Endothelial cell of umbilical vein (primary cell): Measurements from ENCODE around the gene TTN. TPM values are rescaled to one million over a fixed set of nuclear protein-coding genes. Genes with fewer than 3 reads are reported as not detected.

Source experiments
- BruUV-seq: library from RNA; stranded (reverse); fragments of 400-500 nt; replicated peaks from 2 replicates; lab custom pipeline; 2021; lab: Mats Ljungman, UMichigan
- CTCF ChIA-PET: fragments of 300-600, 350-600 bp; sonication (Branson Sonifier 250); formaldehyde crosslinking; loops from one replicate; lab custom pipeline; 2021; ENCODE audit warnings: antibody characterized with exemption, inconsistent platforms; lab: Charles Lee
- POLR2A ChIA-PET: fragments of 300-600, 350-600 bp; sonication (Branson Sonifier 250); formaldehyde crosslinking; loops from one replicate; lab custom pipeline; 2021; ENCODE audit warnings: antibody characterized with exemption, inconsistent platforms; lab: Charles Lee
- DNase-seq: peaks from one replicate; pipeline ENCODE4 v3.0.0-alpha.2; 2011; ENCODE audit warnings: low read depth, low spot score
- FAIRE-seq: peaks from 2 replicates; lab custom pipeline; 2011; peaks lifted over from hg19 to GRCh38; lab: Jason Lieb, UNC
- H2AFZ ChIP-seq: 2 replicates; pipeline ENCODE4 v1.6.0; 2012; ENCODE audit warnings: low read depth, low read length, control low read depth, inconsistent platforms
- H3K27ac ChIP-seq: 2 replicates; pipeline ENCODE4 v1.5.1; 2011; ENCODE audit warnings: low read depth, mild to moderate bottlenecking, control low read depth, low read length, moderate library complexity; ENCODE audit not compliant: insufficient read depth
- H3K27me3 ChIP-seq, 2 experiments: 2 replicates each; pipeline versions ENCODE4 v1.6.0 to v1.6.1; 2011; ENCODE audit warnings: low read length in 2 of 2, mixed read lengths in 1 of 2; ENCODE audit not compliant: control insufficient read depth in 2 of 2, insufficient read depth in 2 of 2
- H3K36me3 ChIP-seq, 2 experiments: 2 replicates in 1 of 2; 3 replicates in 1 of 2; pipeline ENCODE4 v1.5.1; 2011; ENCODE audit warnings: low read length in 2 of 2, mild to moderate bottlenecking in 1 of 2, moderate library complexity in 1 of 2; ENCODE audit not compliant: control insufficient read depth in 2 of 2, insufficient read depth in 2 of 2; ENCODE audit errors: extremely low read depth in 1 of 2
- H3K4me1 ChIP-seq: 3 replicates; pipeline ENCODE4 v1.5.1; 2011; ENCODE audit warnings: mild to moderate bottlenecking, low read length; ENCODE audit not compliant: control insufficient read depth, insufficient read depth; ENCODE audit errors: extremely low read depth
- H3K4me2 ChIP-seq: 2 replicates; pipeline ENCODE4 v1.6.1; 2011; ENCODE audit warnings: low read length, control low read depth, mixed read lengths; ENCODE audit not compliant: insufficient read depth
- H3K4me3 ChIP-seq, 3 experiments: fragments of 200-600 bp in 1 of 3; sonication (generic), shearing (Covaris generic) in 1 of 3; replicated peaks in 1 of 3; 2 replicates each; pipeline ENCODE4 v1.5.1; 2011 to 2016; ENCODE audit warnings: control low read depth in 3 of 3, low read length in 3 of 3, mild to moderate bottlenecking in 2 of 3, inconsistent platforms in 1 of 3, low read depth in 1 of 3, moderate library complexity in 1 of 3; ENCODE audit not compliant: insufficient read depth in 1 of 3
- H3K79me2 ChIP-seq: 2 replicates; pipeline ENCODE4 v1.6.0; 2012; ENCODE audit warnings: low read length, inconsistent platforms; ENCODE audit not compliant: control insufficient read depth, insufficient read depth
- H3K9ac ChIP-seq: replicated peaks from 2 replicates; pipeline ENCODE3; 2011; ENCODE audit warnings: low read length, control low read depth; ENCODE audit not compliant: insufficient read depth; ENCODE audit errors: extremely low read depth
- H3K9me1 ChIP-seq: replicated peaks from 3 replicates; pipeline ENCODE4 v1.6.0; 2011; ENCODE audit warnings: mild to moderate bottlenecking, low read length; ENCODE audit not compliant: control insufficient read depth, insufficient read depth; ENCODE audit errors: extremely low read depth
- H3K9me3 ChIP-seq: replicated peaks from 2 replicates; pipeline ENCODE4 v1.5.1; 2012; ENCODE audit warnings: low read length, inconsistent platforms; ENCODE audit not compliant: control insufficient read depth, insufficient read depth
- H4K20me1 ChIP-seq: replicated peaks from 2 replicates; pipeline ENCODE3; 2011; ENCODE audit warnings: mild to moderate bottlenecking, low read length; ENCODE audit not compliant: control insufficient read depth, insufficient read depth; ENCODE audit errors: extremely low read depth
- EZH2 ChIP-seq: IDR thresholded peaks from 2 replicates; pipeline ENCODE4 v1.6.1; 2012; ENCODE audit warnings: borderline replicate concordance, low read depth, mild to moderate bottlenecking, moderate library complexity, low read length, inconsistent platforms; ENCODE audit not compliant: severe bottlenecking
- FOS ChIP-seq: IDR thresholded peaks from 2 replicates; pipeline ENCODE4 v1.6.1; 2011; ENCODE audit warnings: mild to moderate bottlenecking, low read length, moderate library complexity, borderline replicate concordance; ENCODE audit not compliant: insufficient read depth
- GATA2 ChIP-seq: IDR thresholded peaks from 2 replicates; pipeline ENCODE4 v1.7.0; 2011; ENCODE audit warnings: low read depth, mild to moderate bottlenecking, moderate library complexity, mixed read lengths, low read length; ENCODE audit not compliant: insufficient read length, insufficient read depth
- JUN ChIP-seq: IDR thresholded peaks from 2 replicates; pipeline ENCODE4 v1.6.1; 2011; ENCODE audit warnings: borderline replicate concordance, low read depth; ENCODE audit not compliant: insufficient read length, insufficient read depth
- MAX ChIP-seq: IDR thresholded peaks from 2 replicates; pipeline ENCODE4 v1.6.1; 2011; ENCODE audit not compliant: insufficient read depth, insufficient read length
- POLR2A ChIP-seq: IDR thresholded peaks from 2 replicates; pipeline ENCODE4 v1.6.1; 2012; ENCODE audit warnings: low read depth, mild to moderate bottlenecking, control low read depth, low read length
- dilution Hi-C: fragments of 300-500 bp; cut with MboI; formaldehyde crosslinking; loops from one replicate; pipeline ENCODE4 v1.15.0; 2019; ENCODE audit warnings: low sequenced_read_pairs; ENCODE audit not compliant: extremely low pct_ligation_motif_present
- intact Hi-C: fragments of 100-400 bp; cut with micrococcal nuclease; formaldehyde crosslinking; loops from one replicate; pipeline ENCODE4 v1.10.0; 2022
- polyA plus RNA-seq, 4 experiments: library from polyadenylated mRNA; depleted of rRNA in 3 of 4; stranded (reverse) in 3 of 4; unstranded in 1 of 4; fragments of >200 nt; gene quantifications; 2 replicates each; pipeline versions ENCODE4 v1.2.1 to v1.2.3, GENCODE V29; 2011 to 2012; ENCODE audit warnings: missing spikeins in 1 of 4
- total RNA-seq: library from RNA; stranded (reverse); gene quantifications from 2 replicates; pipeline ENCODE4 v1.2.3, GENCODE V29; 2021

TTN gene
- total and polyA plus RNA-seq, 2 donors (not counting 3 experiments of a cell fraction or from before 2014, with no cell fraction given) = 0.11 to 0.49 TPM

DNA sequence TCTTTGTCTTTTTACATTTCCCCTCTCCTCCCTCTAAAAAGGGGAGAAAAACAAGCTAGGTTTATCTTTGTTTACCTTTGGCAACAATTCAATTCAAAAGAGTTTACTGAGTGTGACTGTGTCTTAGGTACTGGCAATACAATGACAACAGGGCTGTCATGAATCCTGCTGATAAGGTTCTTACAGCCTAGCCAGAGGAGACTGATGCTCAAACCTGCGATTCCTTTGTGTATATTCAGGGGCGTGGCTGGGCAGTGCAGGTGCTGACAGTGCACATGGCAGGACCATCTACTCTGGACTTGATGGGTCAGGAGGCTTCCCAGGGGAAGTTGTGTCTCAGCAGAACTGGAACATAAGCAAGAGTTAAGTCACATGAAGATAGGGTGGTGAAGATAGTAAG is 23.2 kb upstream of the TTN start:
- peak overlapping the region; percentile 71 for H3K27ac ChIP-seq
- TF ChIP-seq GATA2 (peak; percentile 22), EZH2 (no peak), JUN (no peak), MAX (no peak), POLR2A (no peak)
- POLR2A ChIA-PET = no interaction called here
- no peak overlapping the region for H3K9ac ChIP-seq
- peaks cover 46% of the 10 kb centered on the region for H3K4me1 ChIP-seq
- no peaks in the 10 kb centered on the region for H3K9me1 ChIP-seq
- peak overlapping the region; percentile 76 for H3K4me2 ChIP-seq
- dilution Hi-C loops (no loop called here), intact Hi-C loops (loop anchor here (2.0 kb wide), 1 partner anchor 32 kb away; no protein-coding TSS in a partner anchor)
- CTCF ChIA-PET = interaction anchor here (1.0 kb wide), 1 partner anchor 52 kb away, joined by 4 read pairs; no protein-coding TSS in a partner anchor
- FAIRE-seq (no peak), DNase-seq (peak; percentile 42)
- no peaks in the 10 kb centered on the region for H3K9me3 ChIP-seq
- peak overlapping the region; percentile 51 for H2AFZ ChIP-seq
- H3K4me3 ChIP-seq = peak overlapping the region in 1 of 3 experiments; percentile 37
- no peaks in the 10 kb centered on the region for H3K27me3 ChIP-seq
- no peaks in the 10 kb centered on the region for H3K36me3 ChIP-seq
- BruUV-seq = no TSS peak
- no peaks in the 10 kb centered on the region for H3K79me2 ChIP-seq
- no peaks in the 10 kb centered on the region for H4K20me1 ChIP-seq

DNA sequence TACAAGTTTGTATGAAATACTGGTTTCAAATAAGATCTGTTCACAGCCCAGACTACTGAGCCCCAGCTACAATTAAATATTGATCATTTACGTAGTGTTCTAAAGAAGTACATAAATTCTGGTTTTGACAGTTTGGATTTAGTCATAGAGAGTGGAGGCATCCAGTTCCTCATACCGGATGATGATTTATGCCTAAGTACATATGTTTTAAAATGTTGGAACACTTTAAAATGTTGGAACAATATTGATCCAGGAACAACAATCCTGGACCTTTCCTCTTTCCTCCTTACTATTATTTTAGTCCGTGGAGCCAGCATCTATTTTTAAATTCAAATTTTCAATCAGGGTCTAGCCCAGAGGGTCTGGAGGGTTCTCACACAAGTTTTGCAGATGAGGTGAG is 22.8 kb upstream of the TTN start:
- Histone ChIP-seq H4K20me1 (no peaks in the 10 kb centered on the region), H3K36me3 (no peaks in the 10 kb centered on the region), H3K79me2 (no peaks in the 10 kb centered on the region), H3K27me3 (no peaks in the 10 kb centered on the region), H3K9ac (no peak overlapping the region), H3K4me3 (peak overlapping the region in 1 of 3 experiments; percentile 37), H2AFZ (peak overlapping the region; percentile 51), H3K27ac (peak overlapping the region; percentile 71), H3K9me3 (no peaks in the 10 kb centered on the region), H3K4me1 (peaks cover 50% of the 10 kb centered on the region), H3K9me1 (no peaks in the 10 kb centered on the region), H3K4me2 (peak overlapping the region; percentile 76)
- peak; percentile 62 for DNase-seq
- FAIRE-seq = no peak
- intact Hi-C loops = loop anchor here (2.0 to 10.0 kb wide), 5 partner anchors 33 to 442 kb away; partner anchors contain the start of gene PLEKHA3
- BruUV-seq = no TSS peak
- CTCF ChIA-PET = interaction anchor here (0.6 to 1.4 kb wide), 6 partner anchors 10 to 61 kb away, joined by 3 to 8 read pairs (median 4); no protein-coding TSS in a partner anchor
- TF ChIP-seq JUN = no peak
- TF ChIP-seq FOS = no peak
- dilution Hi-C loops = no loop called here
- POLR2A ChIA-PET = no interaction called here
